GM21381 (cell line): Measurements from ENCODE around the gene NDUFA1.
"Not testable (repeated sequence)": the region's sequence is repeated elsewhere in the genome, so short reads cannot be mapped to it uniquely, and the experiment has no call there.

Experiments
- ATAC-seq: cut with Tn5 transposase; IDR thresholded peaks from one replicate; pipeline ENCODE4 v1.9.1; 2021; ENCODE audit warnings: mild to moderate bottlenecking, moderate library complexity; ENCODE audit not compliant: unreplicated experiment

Gene NDUFA1

DNA sequence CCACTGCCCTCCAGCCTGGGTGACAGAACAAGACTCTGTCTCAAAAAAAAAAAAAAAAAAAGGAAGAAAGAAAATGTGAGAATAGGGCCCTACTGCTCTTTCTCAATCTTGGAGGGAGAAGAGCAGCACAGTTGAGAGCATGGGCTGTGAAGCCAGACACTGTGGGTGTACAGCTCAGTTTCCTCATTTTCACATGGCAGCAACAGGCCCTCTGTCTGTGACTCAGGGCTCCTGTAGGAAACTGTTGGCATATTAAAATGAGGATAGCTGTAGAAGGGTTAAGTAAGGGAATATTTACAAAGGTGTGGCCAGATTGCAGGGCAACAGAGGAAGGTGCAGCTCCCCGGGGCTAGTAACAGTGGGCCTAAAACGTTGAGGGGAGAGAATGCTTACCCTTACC lies 27.5 kb downstream of the NDUFA1 start:
- ATAC-seq, result no peak

DNA sequence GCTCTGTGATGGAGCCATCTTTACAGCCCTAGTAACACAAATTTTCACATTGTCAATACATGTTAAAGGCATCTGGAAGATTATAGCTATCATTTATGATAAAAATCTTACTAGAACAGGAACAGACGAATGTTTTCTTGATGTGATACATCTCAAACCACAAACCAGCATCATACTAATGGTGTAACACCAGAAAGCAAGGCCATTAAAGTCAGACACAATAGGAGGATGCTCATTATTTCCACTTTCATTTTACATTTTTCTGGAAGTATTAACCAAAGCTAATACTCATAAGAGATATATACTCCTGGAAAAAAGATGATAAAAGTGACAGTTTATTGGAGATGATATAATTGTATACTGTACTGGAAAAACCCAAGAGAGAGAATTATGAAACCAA lies 29.3 kb downstream of the NDUFA1 start:
- no peak for ATAC-seq

DNA sequence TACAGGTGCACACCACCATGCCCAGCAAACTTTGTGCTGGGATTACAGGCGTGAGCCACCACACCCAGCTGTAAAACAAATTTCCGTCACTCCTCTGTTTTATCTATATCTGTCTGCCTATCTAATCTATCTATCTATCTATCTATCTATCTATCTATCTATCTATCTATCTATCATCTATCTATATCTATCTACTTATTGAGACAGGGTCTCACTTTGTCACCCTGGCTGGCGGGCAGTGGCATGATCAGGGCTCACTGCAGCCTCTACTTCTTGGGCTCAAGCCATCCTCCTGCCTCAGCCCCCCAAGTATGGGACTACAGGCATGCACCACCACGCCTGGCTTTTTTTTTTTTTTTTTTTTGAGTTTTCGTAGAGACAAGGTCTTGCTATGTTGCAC lies 44.7 kb downstream of the NDUFA1 start:
- no peak for ATAC-seq

DNA sequence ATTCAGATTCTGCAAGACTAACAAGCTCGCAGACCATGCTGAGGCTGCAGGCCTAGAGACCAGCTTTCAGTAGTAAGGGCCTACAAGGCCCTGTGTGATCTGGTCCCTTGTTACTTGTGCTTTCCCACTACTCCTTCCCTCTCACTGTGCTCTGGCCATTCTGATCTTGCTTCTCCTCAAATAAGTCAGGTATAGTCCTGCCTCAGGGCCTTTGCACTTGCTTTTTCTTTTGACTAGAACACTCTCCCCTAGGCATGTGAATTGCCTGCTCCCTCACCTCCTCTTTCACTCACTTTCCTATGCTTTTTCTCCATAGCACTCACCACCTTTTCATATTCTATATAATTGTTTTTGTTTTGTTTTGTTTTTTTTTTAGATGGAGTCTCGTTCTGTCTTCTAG lies 46.2 kb downstream of the NDUFA1 start:
- no peak for ATAC-seq

DNA sequence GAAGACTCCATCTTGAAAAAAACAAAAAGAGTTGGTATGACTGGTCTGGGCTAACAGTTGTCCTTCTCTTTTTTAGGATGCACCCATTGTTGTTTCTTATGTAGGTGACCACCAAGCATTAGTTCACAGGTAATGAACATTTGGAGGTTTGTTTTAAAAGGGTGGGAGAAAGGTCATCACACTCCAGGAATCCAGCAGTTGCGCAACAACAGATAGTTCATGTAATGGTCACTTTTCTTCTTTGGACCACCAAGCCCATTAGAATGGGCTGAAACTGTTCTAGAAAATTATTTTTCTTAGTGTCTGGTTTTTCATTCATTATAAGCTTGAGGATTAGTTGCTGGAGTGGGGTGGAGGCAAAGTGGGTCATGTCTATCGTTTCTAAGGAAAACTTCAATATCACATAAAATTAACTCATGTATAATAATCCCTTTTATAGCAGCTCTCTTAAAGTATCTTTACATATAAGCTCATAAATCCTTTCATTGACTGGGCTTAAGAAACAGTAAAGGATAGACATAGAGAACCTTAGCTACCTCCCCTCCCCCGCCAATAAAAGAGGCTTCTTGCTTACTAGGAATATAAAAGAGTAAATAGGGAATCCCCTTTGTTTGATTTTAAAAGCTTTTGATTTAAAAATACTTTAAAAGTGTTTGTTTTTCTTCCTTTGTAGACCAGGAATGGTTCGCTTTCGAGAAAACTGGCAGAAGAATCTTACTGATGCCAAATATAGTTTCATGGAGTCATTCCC lies 48.4 kb downstream of the NDUFA1 start:
- ATAC-seq, result no peak

DNA sequence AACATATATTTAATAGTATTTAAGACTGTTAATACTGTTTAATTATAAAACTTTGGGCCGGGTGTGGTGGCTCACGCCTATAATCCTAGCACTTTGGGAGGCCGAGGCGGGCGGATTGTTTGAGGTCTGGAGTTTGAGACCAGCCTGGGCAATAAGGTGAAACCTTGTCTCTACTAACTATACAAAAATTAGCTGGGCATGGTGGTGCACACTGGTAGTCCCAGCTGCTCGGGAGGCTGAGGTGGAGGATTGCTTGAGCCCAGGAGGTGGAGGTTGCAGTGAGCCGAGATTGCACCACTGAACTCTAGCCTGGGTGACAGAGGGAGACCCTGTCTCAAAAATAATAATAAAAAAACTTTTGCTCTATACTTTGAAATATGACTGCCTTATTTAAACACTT lies 50.8 kb downstream of the NDUFA1 start:
- ATAC-seq, result not testable (repeated sequence)
